ENCODE results near the gene OPA1.

The OPA1 gene

DNA sequence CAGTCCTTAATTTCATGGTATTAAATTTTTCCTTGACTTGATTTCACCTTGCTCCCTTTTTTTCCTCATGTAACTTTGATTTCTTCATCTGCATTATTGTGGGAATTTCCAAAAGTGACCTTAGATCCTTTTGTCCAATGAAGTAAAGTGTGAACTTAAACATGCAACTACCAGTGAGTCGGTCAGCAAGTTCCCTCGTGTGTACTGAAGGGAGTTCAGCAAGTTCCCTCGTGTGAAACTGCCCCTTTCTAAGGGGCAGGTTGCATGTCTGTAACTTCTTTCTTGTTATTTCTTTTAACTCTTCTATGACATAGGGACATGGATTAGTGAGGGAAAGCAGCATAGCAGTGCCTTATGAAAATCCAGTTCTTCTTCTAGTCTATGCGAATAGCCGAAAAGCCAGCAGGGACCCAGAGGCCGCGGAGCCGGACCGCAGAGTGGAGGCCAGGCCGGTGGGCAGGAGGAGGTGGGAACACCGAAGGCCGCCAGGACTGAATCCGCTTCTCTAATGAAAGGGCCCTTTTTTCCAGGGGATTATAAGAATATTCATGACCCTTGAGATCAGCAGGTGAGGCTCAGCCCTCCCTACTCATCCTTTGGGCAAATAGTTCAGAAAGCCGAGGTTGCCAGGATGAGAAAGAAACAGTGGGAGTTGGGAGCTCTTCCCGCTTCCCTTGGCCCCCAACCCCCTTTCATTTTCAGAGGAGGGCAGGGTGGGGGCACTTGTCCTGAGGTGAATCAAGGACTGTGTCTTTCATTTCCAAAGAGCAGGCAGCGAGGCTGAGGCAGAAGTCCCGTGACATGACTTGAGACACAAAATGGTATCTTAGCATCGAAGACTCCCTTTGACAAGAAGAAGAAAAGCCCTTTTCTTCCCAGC, 117.5 kb downstream of the OPA1 start:
- Histone ChIP-seq H3K36me3 (no peaks in the 10 kb centered on the region), H3K4me1 (no peaks in the 10 kb centered on the region), H3K27me3 (no peaks in the 10 kb centered on the region), H3K9me3 (peaks cover 0 to 10% (median 10%) of the 10 kb centered on the region in 3 donors), H3K27ac (no peak overlapping the region), H3K4me3 (no peak overlapping the region)
- TF ChIP-seq, protein P1, sequence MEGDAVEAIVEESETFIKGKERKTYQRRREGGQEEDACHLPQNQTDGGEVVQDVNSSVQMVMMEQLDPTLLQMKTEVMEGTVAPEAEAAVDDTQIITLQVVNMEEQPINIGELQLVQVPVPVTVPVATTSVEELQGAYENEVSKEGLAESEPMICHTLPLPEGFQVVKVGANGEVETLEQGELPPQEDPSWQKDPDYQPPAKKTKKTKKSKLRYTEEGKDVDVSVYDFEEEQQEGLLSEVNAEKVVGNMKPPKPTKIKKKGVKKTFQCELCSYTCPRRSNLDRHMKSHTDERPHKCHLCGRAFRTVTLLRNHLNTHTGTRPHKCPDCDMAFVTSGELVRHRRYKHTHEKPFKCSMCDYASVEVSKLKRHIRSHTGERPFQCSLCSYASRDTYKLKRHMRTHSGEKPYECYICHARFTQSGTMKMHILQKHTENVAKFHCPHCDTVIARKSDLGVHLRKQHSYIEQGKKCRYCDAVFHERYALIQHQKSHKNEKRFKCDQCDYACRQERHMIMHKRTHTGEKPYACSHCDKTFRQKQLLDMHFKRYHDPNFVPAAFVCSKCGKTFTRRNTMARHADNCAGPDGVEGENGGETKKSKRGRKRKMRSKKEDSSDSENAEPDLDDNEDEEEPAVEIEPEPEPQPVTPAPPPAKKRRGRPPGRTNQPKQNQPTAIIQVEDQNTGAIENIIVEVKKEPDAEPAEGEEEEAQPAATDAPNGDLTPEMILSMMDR (IDR thresholded peaks at IDR 0.05): no peak
- intact Hi-C loops (cut with DNase I; ENCODE audit: low total_unique reads): no loop called here
- no peak for DNase-seq

DNA sequence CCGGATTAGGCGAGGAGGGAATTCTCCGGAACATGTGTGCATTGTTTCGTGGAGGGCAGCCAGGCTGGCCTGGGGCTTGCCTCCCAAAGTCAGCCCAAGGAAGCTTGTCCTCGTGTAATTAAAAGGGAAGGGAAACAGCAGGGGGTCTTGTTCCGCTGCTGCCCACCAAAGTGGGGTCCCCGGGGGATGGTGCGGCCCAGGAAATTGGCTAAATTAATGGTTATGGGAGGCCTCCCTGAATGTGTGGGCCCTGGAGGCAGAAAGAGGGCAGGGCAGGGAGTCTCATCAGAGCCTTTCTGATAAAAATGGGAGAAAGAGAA, 118.1 kb downstream of the OPA1 start:
- Histone ChIP-seq H3K27ac (no peak overlapping the region), H3K36me3 (no peaks in the 10 kb centered on the region), H3K4me3 (no peak overlapping the region), H3K27me3 (no peaks in the 10 kb centered on the region), H3K4me1 (no peaks in the 10 kb centered on the region), H3K9me3 (peaks cover 0 to 10% (median 10%) of the 10 kb centered on the region in 3 donors)
- no peak for DNase-seq
- intact Hi-C loops (cut with DNase I; ENCODE audit: low total_unique reads): no loop called here
- TF ChIP-seq, protein P1 (IDR thresholded peaks at IDR 0.05): no peak

DNA sequence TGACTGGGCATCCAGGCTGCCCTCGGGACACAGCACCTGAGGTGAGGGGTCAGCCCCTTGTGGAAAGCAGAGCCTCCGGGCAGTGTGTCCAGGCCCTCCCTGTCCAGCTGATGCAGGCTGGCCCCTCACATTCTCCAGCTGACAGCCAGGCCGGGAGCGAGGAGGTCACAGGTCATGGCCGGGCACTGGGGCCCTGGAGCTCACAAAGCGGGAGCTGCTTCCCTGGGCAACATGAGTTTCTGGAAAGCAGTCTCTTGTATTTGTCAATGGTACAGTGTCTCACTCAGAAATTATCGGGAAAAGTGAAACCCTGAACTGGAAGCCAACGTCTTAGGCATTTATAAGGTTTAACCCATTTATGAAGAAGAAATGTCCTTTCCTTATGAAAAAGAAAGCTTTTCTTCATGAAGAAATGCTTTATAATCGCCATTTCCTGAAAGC, 118.5 kb downstream of the OPA1 start:
- intact Hi-C loops (cut with DNase I; ENCODE audit: low total_unique reads): no loop called here

DNA sequence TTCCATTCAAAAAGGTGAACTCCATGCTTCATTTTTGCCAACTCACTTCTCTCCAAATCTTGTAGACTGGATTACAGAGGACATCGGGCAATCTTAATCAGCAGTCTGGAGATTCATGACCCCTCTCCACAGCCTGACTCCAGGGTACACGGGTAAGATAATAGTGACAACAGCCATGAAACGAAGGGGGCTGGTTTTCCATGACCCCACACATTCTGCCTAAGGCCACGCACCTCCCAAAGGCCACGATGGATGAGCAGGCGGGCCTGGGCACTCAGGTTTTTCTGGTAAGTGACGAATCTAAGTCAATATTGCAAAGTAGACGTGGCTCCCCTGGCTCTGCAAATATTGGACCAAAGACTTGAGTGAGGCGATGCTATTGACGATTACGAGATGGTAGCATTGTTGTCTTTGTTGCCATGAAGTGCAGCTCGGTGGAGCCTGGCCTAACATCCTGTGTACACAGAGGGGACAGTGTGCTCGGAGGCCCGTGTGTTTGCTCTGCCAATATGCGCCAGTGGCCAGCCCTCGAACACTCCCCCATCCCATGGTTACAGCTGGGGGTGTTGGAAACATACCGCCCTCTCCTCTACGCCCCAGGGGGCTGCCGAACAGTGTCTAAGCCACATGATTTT, 119.1 kb downstream of the OPA1 start:
- Histone ChIP-seq H3K4me1 (no peaks in the 10 kb centered on the region), H3K4me3 (no peak overlapping the region), H3K36me3 (no peaks in the 10 kb centered on the region), H3K9me3 (peaks cover 0 to 10% (median 10%) of the 10 kb centered on the region in 3 donors), H3K27ac (no peak overlapping the region), H3K27me3 (no peaks in the 10 kb centered on the region)
- intact Hi-C loops (cut with DNase I; ENCODE audit: low total_unique reads): no loop called here
- DNase-seq: no peak
- TF ChIP-seq, protein P1 (IDR thresholded peaks at IDR 0.05): no peak

More for the DNA sequence above, 118.5 kb downstream of the OPA1 start:
- H3K36me3 ChIP-seq: no peaks in the 10 kb centered on the region
- H3K4me3 ChIP-seq: no peak overlapping the region
- TF ChIP-seq, protein P1 (IDR thresholded peaks at IDR 0.05): no peak
- H3K27ac ChIP-seq: no peak overlapping the region
- no peak for DNase-seq
- peaks cover 0 to 10% (median 10%) of the 10 kb centered on the region in 3 donors for H3K9me3 ChIP-seq
- H3K4me1 ChIP-seq: no peaks in the 10 kb centered on the region
- no peaks in the 10 kb centered on the region for H3K27me3 ChIP-seq

DNA sequence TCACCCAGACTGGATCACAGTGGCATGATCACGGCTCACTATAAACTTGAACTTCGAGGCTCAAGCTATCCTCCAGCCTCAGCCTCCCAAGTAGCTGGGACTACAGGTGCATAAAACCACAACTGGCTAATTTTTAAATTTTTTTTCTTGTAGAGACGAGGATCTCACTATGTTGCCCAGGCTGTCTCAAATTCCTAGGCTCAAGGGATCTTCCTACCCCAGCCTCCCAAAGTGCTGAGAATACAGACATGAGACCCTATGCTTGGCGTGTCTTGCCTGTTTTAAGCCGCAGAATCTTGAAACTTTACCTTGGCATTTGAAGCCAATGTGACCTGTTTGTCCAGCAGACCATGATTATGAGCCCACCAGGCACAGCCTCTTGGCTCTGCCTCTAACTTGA, 119.9 kb downstream of the OPA1 start:
- peaks cover 0 to 10% (median 10%) of the 10 kb centered on the region in 3 donors for H3K9me3 ChIP-seq
- H3K36me3 ChIP-seq: no peaks in the 10 kb centered on the region
- H3K4me1 ChIP-seq: no peaks in the 10 kb centered on the region
- no peak overlapping the region for H3K27ac ChIP-seq
- no peak overlapping the region for H3K4me3 ChIP-seq
- H3K27me3 ChIP-seq: no peaks in the 10 kb centered on the region
- DNase-seq: no peak
- TF ChIP-seq, protein P1 (IDR thresholded peaks at IDR 0.05): no peak
- intact Hi-C loops (cut with DNase I; ENCODE audit: low total_unique reads): no loop called here
